ENCODE data around the gene PPP4C.

Gene PPP4C

GRCh38 chr16:30054959-30055553 is 20.7 kb upstream of the PPP4C start:
- FAIRE-seq, result no peak
- DNase-seq (ENCODE audit: insufficient read length, low spot score), result no peak

- FAIRE-seq, result no peak
- DNase-seq (ENCODE audit: insufficient read length, low spot score), result no peak
Measured at GRCh38 chr16:30060346-30060745, 15.4 kb upstream of the PPP4C start.

- no peak for DNase-seq (ENCODE audit: insufficient read length, low spot score)
- FAIRE-seq, result no peak
Measured at GRCh38 chr16:30060836-30061554, 14.8 kb upstream of the PPP4C start.

GRCh38 chr16:30063278-30063892 is 12.4 kb upstream of the PPP4C start:
- FAIRE-seq, result no peak
- no peak for DNase-seq (ENCODE audit: insufficient read length, low spot score)

GRCh38 chr16:30063893-30064728 is 11.7 kb upstream of the PPP4C start:
- DNase-seq (ENCODE audit: insufficient read length, low spot score) (no peak), FAIRE-seq (no peak)

GRCh38 chr16:30064729-30065101 is 11.1 kb upstream of the PPP4C start:
- FAIRE-seq, result no peak
- no peak for DNase-seq (ENCODE audit: insufficient read length, low spot score)

- FAIRE-seq, result no peak
- DNase-seq (ENCODE audit: insufficient read length, low spot score), result peak; percentile 91
Measured at GRCh38 chr16:30065102-30065942, 10.5 kb upstream of the PPP4C start, which contains the start of gene ALDOA. ALDOA (plus strand) TSS chr16:30065760; CDS start chr16:30066898, 1,138 bp downstream.

GRCh38 chr16:30065943-30066760 is 9.6 kb upstream of the PPP4C start:
- no peak for FAIRE-seq

GRCh38 chr16:30066761-30067583 is 8.8 kb upstream of the PPP4C start:
- FAIRE-seq, result no peak
- no peak for DNase-seq (ENCODE audit: insufficient read length, low spot score)

More at GRCh38 chr16:30065943-30066760, 9.6 kb upstream of the PPP4C start:
- no peak for DNase-seq (ENCODE audit: insufficient read length, low spot score)

GRCh38 chr16:30067584-30067916 is 8.2 kb upstream of the PPP4C start:
- no peak for DNase-seq (ENCODE audit: insufficient read length, low spot score)
- no peak for FAIRE-seq

- DNase-seq (ENCODE audit: insufficient read length, low spot score) (no peak), FAIRE-seq (no peak)
Measured at GRCh38 chr16:30068333-30068732, 7.5 kb upstream of the PPP4C start.

- DNase-seq (ENCODE audit: insufficient read length, low spot score) (no peak), FAIRE-seq (no peak)
Measured at GRCh38 chr16:30068750-30069610, 6.8 kb upstream of the PPP4C start.

GRCh38 chr16:30069611-30070462 is 6.0 kb upstream of the PPP4C start:
- no peak for FAIRE-seq
- no peak for DNase-seq (ENCODE audit: insufficient read length, low spot score)

- no peak for DNase-seq (ENCODE audit: insufficient read length, low spot score)
- no peak for FAIRE-seq
Measured at GRCh38 chr16:30070490-30070889, 5.3 kb upstream of the PPP4C start.

- no peak for DNase-seq (ENCODE audit: insufficient read length, low spot score)
- FAIRE-seq, result no peak
Measured at GRCh38 chr16:30076276-30076791, 540 bp downstream of the PPP4C start.

- no peak for DNase-seq (ENCODE audit: insufficient read length, low spot score)
- no peak for FAIRE-seq
Measured at GRCh38 chr16:30077656-30078055, 1.9 kb downstream of the PPP4C start.

- FAIRE-seq, result no peak
- DNase-seq (ENCODE audit: insufficient read length, low spot score), result no peak
Measured at GRCh38 chr16:30078744-30079143, 3.0 kb downstream of the PPP4C start.
